GM11168 (cell line): ENCODE results near the gene SGTA.
"Not testable (repeated sequence)": the region's sequence is repeated elsewhere in the genome, so short reads cannot be mapped to it uniquely, and the experiment has no call there.

Source experiments
- in situ Hi-C: fragments of 300-500 bp; cut with MboI; formaldehyde crosslinking; loops from one replicate; pipeline ENCODE4 v1.12.0; 2022; ENCODE audit warnings: low sequenced_read_pairs; ENCODE audit not compliant: unreplicated experiment

The SGTA gene

GRCh38 chr19:2795827-2796658, 13.0 kb upstream of the SGTA start:
- in situ Hi-C loops: no loop called here

GRCh38 chr19:2793577-2793976, 10.5 kb upstream of the SGTA start:
- in situ Hi-C loops: no loop called here

GRCh38 chr19:2793126-2793525, 10.1 kb upstream of the SGTA start:
- in situ Hi-C loops: no loop called here

- in situ Hi-C loops: not testable (repeated sequence)
Observed at GRCh38 chr19:2792666-2793065, 9.6 kb upstream of the SGTA start.

GRCh38 chr19:2791876-2792275, 8.8 kb upstream of the SGTA start:
- in situ Hi-C loops: no loop called here

- in situ Hi-C loops: no loop called here
Observed at GRCh38 chr19:2791440-2791839, 8.4 kb upstream of the SGTA start.

GRCh38 chr19:2790557-2791271, 7.6 kb upstream of the SGTA start:
- in situ Hi-C loops: no loop called here

GRCh38 chr19:2790194-2790556, 7.1 kb upstream of the SGTA start:
- in situ Hi-C loops: no loop called here

GRCh38 chr19:2788237-2788636, 5.2 kb upstream of the SGTA start:
- in situ Hi-C loops: no loop called here

- in situ Hi-C loops: no loop called here
Observed at GRCh38 chr19:2787115-2787514, 4.0 kb upstream of the SGTA start.

GRCh38 chr19:2785244-2785997, 2.3 kb upstream of the SGTA start, which contains the start of gene THOP1:
Gene THOP1 (plus strand): TSS chr19:2785503. CDS start chr19:2785663, 160 bp downstream.
- in situ Hi-C loops: no loop called here

GRCh38 chr19:2783781-2784145, 690 bp upstream of the SGTA start:
- in situ Hi-C loops: no loop called here

GRCh38 chr19:2782329-2782935, 641 bp downstream of the SGTA start:
- in situ Hi-C loops: no loop called here

GRCh38 chr19:2780284-2780683, 2.8 kb downstream of the SGTA start:
- in situ Hi-C loops: no loop called here

GRCh38 chr19:2779121-2779740, 3.8 kb downstream of the SGTA start:
- in situ Hi-C loops: no loop called here

GRCh38 chr19:2777952-2778683, 5.0 kb downstream of the SGTA start:
- in situ Hi-C loops: no loop called here

GRCh38 chr19:2775556-2776430, 7.3 kb downstream of the SGTA start:
- in situ Hi-C loops: no loop called here

- in situ Hi-C loops: loop anchor here (25.0 kb wide), 1 partner anchor 313 kb away; the partner anchor contains the start of gene LMNB2
Observed at GRCh38 chr19:2774953-2775555, 8.0 kb downstream of the SGTA start.
